GM12801 (cell line): ENCODE data around the gene ADGRV1.

Source experiments
- CTCF ChIP-seq: IDR thresholded peaks from one replicate; pipeline ENCODE4 v1.5.1; 2011; ENCODE audit warnings: control low read depth; ENCODE audit not compliant: insufficient read length; ENCODE audit errors: extremely low read depth

ADGRV1 gene

GRCh38 chr5:90650767-90651166, 92.2 kb downstream of the ADGRV1 start:
- no peak for TF ChIP-seq CTCF

GRCh38 chr5:90654215-90654614, 95.6 kb downstream of the ADGRV1 start:
- TF ChIP-seq CTCF: no peak

GRCh38 chr5:90655423-90655822, 96.8 kb downstream of the ADGRV1 start:
- TF ChIP-seq CTCF: no peak

- no peak for TF ChIP-seq CTCF
Observed at GRCh38 chr5:90657030-90657429, 98.4 kb downstream of the ADGRV1 start.

- TF ChIP-seq CTCF: no peak
Observed at GRCh38 chr5:90657788-90658187, 99.2 kb downstream of the ADGRV1 start.

GRCh38 chr5:90658620-90659019, 100.0 kb downstream of the ADGRV1 start:
- no peak for TF ChIP-seq CTCF

- no peak for TF ChIP-seq CTCF
Observed at GRCh38 chr5:90675222-90675621, 116.6 kb downstream of the ADGRV1 start.
